Stimulated activated CD4-positive, alpha-beta T cell treated with anti-CD3 and anti-CD28 coated beads, Interleukin-15, amount 100 ng/mL, for 1 hour (primary cell): ENCODE measurements around the gene COL6A2.
"Not testable (repeated sequence)": the region's sequence is repeated elsewhere in the genome, so short reads cannot be mapped to it uniquely, and the experiment has no call there.

Source experiments
- DNase-seq, 2 donors: peaks; one replicate each; pipeline ENCODE4 v3.0.0-alpha.2; 2020; ENCODE audit warnings: low read depth in 1 of 2, low spot score in 1 of 2

Gene COL6A2

DNA sequence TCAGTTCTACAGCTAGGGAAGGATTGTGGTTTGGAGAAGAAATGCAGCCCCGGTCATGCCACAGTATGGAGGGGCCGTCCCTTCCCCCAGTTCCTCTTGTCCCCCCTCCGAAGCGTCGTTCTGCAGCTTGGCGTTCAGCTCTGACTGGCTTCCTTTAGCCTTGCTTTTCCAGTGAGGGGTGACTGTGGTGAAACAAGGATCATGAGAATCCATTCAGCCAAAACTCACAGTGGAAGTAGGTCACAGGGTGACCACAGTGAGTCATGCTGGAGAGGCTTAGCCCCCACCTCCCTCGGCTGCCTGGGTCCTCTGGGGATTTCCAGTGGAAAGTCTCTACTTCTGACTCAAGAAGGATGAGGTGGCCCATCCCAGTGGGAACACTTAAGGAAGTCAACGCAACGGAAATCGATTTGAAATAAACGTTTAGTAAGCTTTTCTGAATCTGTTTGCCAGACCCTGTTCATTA lies 37.3 kb upstream of the COL6A2 start:
- no peak for DNase-seq

DNA sequence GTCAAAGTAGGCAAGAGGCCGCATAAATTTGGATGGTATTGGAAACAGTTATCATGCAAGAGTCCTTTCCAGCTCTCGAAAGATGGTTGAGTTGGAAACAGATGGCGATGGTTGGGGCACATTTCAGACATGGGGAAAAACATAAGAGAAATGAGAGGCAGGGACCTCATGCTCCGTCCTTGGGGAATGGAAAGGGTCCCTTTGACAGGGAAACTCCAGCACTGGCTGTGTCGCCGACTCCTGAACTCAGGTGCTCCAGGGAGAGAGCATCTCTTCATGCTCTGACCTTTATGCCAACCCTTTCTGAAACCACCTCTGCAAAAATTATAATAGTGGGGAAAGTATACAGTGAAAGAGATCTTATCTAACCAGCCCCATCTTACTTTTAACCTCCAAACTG lies 36.8 kb upstream of the COL6A2 start:
- no peak for DNase-seq

DNA sequence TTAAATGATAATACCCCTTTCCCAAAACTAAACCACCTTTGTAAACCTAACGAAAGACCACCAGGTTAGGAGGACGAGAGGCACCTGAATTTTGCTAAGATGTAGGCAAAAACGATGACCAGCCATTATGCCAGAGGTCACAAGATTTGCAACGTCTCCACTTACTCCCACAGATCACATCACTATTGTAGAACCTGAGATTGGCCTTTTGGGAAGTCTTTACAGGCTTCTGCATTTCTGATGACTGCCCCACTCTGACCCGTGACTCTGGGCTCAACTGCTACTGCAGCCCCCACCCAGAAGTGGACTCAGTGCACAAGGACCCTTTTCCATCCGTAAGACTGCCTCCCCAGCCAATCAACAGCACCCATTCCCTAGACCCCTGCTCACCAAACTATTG lies 36.4 kb upstream of the COL6A2 start:
- DNase-seq, result no peak

DNA sequence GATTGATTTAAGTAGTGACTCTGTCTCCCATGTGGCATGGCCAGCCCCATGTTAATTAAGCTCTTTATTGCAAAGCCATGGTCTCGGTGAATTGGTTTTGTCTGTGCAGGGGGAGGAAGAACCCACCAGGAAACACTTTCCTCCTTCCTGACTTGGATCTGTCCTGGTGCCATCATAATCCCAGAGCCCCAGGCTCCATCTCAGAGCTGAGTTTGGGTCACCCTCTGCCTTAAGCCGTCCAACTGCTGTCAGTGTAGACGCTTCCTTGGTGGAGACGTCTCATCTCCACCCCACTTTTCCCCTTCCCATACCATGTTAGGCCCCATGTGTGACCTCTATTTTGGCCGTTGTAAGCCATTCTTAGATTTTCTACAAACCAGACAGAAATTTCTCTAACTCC lies 36.0 kb upstream of the COL6A2 start:
- DNase-seq, result no peak

DNA sequence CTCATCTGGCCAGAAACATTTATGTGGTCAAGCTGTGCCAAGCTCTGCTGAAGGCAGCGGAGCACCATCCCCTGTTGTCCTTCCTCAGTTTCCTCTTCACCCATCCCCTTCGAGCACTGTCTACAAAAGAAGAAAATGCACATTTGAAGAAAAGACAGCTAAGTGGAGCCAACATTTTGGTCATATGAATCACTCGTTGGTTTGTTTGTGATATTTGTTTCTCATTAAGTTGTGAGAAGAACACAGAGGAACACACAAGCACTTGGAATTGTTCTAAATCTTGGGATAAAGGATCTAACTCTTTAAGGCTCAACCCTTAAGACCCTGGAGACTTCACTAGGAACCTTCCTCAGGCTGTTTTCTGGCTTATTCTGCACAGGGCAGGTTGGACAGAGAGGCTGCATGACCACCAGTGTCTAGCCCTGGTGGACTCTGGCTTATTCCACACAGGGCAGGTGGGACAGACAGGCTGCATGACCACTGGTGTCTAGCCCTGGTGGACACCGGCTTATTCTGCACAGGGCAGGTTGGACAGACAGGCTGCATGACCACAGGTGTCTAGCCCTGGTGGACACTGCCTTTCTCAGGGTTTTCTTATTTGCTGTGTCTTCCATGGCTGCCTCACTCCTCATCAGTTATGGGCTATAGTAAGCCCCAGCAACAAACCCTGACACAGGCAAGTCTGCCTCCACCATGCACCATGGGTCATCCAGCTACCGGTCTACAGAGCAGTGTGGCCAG lies 35.3 kb upstream of the COL6A2 start:
- no peak for DNase-seq

DNA sequence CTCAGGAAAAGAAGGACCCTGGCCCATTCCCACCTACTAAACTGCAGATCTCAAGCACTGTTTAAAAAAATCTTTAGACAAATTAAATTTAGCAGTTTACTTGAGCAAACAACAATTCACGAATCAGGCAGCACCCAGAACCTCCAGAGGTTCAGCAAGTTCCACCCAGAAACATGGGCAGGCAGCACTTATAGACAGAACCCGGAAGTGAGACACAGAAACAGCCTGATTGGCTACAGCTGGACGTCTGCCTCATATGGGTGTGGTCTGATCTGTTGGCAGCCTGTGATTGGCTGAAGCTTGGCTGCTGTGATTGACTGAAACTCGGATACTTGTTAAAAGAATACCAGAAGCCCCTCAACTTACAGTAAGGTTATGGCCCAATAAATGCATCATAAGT lies 34.7 kb upstream of the COL6A2 start:
- DNase-seq, result no peak

DNA sequence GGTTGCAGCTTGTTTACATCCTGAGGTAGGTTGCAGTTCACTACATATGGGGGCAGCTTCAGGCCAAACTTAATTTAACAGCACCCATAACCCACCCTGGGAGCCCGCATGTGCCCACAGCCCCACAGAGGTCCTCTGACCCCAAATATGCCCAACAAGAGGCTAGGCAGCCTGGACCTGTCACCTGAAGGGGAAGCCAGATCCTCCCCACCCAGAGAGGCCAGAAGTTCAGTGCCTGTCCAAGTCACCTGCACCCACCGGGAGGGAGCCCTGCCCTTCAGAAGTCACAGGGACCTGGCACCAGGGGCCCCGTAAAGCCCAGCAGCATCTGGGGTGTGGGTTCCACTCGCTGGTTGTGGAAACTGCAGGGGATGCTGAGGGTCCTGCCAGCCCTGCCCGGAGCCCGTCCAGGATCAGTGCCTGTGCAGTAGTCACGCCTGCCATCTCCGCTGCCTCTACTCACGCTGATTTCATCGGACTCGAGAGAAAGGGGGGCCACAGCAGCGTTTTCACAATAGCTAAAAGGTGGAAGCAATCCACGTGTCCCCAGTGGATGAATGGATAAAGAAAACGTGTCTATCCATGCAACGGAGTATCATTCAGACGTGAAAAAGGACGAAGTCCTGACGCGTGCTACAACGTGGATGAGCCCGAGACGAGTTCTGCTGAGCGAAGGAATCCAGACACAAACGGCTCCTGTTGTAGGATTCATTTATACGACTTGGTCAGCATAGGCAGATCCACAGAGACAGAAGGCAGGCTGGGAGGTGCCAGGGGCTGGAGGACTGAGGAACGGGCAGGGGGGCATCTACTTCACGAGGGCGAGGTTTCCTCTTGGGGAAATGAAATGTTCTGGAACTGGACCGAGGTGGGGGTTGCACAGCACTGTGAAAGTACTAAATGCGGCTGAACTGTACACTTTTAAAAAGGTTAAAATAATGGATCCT lies 33.9 kb upstream of the COL6A2 start:
- no peak for DNase-seq

DNA sequence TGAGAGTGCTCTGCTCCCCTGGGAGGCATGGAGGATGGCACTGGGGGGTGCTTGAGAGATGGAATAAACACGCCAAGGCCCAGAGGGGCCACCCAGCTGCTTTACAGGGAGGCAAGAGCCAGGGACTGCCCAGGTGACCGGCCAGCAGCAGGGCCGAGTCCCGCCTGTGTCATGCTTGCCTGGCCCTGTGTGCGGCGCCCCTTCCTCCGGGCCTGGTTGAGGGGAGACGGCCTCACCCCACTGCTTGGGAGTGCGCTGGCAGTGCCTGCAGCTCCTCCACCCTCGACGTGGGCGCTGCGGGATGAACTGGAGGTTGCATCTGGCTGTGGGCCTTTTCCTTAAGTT lies 33.1 kb upstream of the COL6A2 start:
- no peak for DNase-seq

DNA sequence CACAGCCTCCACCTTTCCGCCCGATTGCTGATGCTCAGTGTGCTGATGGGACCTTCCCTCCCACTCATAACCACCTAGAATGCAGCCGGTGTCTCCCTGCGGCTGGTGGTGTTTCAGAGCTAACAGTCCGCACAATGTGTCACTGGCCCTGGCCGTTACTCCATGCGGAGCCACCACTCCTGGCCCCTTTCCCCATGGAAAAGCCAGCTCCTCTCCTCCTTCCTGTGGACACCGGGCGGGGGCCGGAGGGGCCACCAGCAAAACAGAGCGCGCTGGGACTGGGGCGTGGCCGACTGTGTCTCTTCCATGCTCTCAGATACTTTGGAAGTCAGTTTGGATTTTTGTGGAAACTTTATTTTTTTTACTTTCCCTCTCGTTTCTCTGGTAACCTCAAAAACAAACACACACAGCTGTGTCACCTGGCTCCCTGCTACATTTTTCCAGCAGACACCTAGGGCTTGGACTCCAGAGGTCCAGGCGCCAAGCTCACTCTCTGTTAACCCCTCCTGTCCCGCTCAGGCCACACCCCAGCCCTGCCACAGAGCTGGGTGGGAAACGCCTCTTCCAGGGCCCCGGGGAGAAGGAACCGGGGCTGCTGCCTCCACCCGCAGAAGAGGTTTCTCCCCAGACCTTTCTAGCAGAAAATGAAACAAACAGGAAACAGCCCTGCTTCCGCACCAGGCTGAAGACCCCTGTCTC lies 32.5 kb upstream of the COL6A2 start:
- no peak for DNase-seq

DNA sequence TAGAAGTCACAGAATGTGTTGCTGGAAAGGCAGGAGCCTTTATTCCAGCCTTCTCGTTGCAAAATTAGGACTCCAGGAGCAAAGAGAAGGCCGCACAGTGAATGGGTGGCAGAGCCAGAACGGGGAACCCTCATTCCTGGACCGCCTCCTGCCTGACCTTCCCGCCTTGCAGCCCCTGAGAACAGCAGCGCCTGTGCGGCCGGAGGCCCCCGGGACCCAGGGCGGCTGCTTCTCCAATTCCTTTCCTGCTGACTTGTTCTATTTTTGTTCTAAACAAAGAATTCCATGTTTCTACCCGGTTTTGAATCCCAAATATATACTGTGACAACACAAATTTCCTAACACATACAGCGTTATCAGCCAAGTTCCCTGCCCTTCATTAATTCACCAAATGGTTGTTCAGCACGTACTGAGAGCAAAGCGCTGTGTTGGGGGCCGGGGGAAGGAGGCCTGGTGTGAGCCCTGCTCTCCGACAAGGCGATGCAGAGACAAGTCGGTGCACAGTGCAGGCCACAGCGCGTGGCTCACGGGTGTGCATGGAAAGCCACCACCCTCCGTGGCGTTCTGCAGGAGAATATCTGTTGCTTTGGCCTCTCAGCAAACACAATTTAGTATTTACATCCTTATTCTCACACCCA lies 31.9 kb upstream of the COL6A2 start:
- no peak for DNase-seq

DNA sequence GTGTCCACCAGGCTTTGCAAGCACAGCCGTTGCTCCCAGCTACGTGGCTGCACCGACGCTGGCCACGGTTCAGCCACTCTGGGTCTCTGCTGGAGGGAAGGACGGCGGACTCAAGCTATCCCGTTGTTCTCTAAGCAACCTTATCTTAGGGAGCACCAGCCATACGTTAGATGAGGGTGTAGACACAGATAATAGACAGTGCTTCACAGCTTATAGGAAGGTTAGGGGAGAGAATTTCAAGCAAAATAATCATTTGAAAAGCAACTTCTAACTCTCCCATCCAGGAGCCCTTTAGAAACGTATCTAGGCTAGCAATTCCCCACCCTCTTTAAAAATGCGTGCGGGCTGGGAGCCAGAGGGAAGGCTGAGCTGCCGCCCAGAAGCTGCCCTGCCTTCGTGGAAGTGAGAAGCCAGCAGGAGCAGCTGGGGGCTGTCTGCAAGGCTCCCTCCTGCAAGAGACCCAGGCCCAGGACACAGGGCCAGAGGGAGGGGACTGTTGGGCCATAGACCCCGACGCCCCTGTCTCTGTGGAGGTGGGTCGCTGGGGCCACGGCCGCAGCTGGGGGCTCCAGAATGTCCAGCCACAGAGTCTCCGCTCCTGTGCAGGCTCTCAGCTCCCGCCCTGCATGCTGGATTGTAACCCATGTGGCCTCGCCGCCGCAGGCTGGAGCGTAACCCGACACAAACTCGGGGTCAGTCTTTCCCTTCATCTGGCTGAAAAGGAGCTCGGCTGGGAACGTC lies 31.2 kb upstream of the COL6A2 start:
- DNase-seq, result no peak

DNA sequence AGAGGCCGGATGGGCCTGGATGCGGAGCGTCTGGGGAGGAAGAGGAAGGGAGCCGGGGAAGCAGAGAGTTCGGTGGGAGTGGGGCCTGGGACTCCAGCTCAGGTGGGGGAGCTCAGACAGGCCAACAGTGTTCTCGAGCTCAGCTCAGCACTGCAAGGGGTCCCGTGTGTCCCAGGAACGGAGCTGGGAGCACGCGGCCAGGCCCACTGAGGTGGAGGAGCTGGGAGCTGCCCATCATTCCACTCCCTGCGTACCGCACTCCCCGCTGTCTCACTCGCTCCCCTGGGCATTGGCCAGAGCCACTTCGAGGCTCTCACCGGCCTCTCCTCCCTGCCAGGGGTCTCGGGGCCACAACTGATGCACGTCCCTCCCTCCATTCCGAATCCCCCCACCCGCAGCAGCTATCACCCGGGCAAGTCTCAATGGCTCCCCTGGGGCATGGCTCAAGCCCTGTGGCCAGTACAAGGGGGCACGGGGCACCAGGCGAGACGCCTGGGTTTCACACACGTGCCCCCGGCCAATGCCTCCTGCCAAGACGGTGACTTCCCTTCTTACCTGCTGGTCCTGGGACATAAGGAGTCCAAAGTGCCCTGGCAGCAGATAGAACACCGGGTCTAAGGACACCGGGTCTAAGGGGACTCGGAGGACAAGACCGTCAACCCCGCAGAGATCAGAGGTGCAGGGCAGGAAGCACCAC lies 30.3 kb upstream of the COL6A2 start:
- DNase-seq, result no peak

DNA sequence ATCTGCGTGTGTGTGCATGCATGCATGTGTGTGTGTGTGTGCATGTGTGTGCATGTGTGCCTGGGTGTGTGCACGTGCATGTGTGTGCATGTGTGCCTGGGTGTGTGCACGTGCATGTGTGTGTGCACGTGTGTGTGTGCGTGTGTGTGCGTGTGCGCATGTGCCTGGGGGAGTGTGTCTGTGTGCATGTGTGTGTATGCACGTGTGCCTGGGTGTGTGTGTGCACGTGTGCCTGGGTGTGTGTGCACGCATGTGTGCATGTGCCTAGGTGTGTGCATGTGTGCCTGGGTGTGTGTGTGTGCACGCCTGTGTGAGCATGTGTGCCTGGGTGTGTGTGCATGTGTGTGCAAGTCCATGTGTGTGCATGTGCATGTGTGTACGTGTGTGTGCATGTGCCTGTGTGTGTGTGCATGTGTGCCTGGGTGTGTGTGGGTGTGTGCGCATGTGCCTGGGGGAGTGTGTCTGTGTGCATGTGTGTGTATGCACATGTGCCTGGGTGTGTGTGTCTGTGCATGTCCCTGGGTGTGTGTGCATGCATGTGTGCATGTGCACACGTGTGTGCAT lies 29.3 kb upstream of the COL6A2 start:
- no peak for DNase-seq

DNA sequence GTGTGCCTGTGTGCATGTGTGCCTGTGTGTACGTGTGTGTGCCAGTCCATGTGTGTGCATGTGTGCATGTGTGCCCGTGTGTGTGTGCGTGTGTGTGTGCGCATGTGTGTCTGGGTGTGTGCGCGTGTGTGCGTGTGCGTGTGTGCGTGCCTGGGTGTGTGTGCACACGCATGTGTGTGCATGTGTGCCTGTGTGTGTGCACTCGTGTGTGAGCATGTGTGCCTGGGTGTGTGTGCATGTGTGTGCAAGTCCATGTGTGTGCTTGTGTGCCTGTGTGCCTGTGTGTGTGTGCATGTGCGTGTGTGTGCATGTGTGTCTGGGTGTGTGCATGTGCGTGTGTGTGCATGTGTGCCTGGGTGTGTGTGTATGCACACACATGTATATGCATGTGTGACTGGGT lies 28.7 kb upstream of the COL6A2 start:
- no peak for DNase-seq

DNA sequence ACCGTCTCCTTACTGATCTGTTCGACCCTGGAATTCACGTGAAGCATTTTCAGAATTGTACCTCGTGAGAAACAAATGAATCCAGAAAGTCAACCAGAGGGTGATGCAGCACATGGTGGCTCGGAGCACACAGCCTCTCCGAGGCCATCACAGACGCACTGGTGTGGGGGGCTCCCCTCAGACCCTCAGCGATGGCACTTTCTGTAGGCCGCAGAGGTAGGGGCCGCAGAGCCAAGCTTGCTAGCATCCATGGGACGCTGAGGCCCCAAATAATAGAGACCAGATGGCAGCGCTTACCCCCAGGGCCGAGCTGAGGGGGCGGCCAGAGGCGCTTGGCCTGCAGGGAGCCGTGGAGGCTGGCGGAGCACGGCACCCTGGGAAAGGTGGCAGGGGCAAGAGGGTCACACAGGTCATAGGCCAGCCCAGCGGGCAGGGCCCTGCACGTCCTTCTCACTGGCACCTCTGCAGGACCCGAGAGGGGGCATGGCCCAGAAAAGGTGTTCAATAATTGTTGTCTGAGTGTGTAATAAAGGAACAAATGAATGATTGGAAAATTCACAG lies 28.1 kb upstream of the COL6A2 start:
- no peak for DNase-seq

DNA sequence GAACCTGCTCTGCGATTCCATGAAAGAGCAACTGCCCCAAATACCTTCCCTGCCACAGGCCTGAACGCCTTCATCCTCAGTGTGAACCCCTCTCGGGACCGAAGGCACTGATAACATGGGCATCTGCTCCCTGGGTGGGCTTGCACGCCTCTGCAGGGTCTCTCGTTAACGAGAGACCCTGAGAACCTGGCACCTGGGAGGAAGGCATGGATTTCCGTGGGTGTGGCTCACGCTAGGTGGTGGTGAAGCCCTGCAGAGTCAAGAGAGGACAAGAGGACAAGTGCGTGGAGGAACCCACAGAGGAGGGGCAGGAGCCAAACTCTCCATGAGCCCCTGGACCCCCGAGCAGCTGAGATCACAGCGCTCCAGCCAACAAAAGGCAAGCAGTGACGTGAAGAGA lies 26.8 kb upstream of the COL6A2 start:
- DNase-seq, result no peak

DNA sequence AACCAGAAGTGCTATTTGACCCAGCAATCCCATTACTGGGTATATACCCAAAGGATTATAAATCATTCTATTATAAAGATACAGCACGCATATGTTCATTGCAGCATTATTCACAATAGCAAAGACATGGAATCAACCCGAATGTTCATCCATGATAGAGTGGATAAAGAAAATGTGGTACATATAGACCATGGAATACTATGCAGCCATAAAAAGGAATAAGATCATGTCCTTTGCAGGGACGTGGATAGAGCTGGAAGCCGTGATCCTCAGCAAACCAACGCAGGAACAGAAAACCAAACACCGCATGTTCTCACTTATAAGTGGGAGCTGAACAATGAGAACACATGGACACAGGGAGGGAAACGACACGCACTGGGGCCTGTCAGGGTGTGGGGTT lies 21.2 kb upstream of the COL6A2 start:
- not testable (repeated sequence) for DNase-seq

DNA sequence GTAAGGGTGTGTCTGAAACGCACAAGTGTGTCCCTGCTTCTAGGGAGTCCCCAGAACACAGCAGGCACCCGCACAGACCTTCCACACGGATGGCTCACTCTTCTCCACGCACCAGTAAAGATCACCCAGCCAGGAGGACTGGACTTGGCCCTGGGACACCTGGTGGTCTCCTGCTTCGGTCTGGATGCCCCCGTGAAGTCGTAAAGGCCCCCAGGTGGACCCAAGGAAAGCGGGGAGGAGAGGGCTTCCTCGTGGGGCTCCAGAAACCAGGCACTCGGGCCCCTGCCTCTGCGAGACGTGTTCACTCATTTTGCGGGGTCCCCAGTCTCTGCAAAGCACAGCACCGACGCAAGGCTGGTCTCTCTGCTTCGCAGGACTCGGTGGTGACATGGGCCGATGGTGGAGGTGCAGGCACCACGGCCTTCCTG lies 20.2 kb upstream of the COL6A2 start:
- DNase-seq, result no peak

DNA sequence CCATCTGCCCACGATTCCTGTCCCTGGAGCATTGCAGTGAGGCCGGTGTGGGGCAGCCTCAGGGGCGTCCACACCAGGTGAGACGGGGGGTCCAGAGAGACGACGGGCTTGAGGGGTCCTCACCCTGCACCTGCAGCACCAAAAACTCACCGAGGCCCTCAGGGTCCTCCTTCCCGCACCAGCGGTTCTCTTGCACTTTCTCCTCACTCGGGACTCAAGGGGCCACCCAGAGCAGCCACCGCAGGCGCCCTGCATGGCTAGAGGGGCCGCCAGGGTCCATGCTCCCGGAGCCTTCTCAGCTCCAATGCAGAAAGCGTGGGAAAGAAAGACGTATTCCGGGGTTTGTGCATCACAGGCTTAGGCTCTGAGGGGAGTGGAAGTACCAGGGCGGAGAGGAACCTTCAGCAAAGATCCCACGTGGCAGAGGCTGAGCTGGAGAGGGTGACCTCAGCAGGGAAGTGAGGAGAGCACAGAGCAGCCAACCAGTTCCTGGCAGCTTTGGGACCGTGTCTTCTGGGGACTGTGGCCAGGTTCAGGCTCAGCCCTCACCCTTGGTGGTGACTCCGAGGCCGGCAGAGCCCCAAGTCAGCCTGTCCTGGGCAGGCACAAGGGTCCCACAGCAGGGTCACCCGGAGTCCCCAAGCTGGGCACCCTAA lies 19.5 kb upstream of the COL6A2 start:
- no peak for DNase-seq
